GM23338 (cell line): ENCODE measurements around the gene SIRT6. TPM values are rescaled to one million over a fixed set of nuclear protein-coding genes. Genes with fewer than 3 reads are reported as not detected.

Experiments
- ATAC-seq: fragments of 200-7000 bp; cut with Tn5 transposase; 3 replicates; pipeline ENCODE4 v1.9.1; 2020
- DNase-seq: peaks from one replicate; pipeline ENCODE4 v3.0.0-alpha.2; 2015; ENCODE audit warnings: low spot score
- H2AFZ ChIP-seq: fragments of 200-600 bp; sonication (generic); 2 replicates; pipeline ENCODE4 v1.8.0; 2016; ENCODE audit warnings: antibody characterized with exemption, mild to moderate bottlenecking, moderate library complexity
- H3F3A ChIP-seq: fragments of 200-600 bp; sonication (generic); replicated peaks from 2 replicates; pipeline ENCODE4 v1.8.0; 2017; ENCODE audit warnings: antibody characterized with exemption, mixed run types, low read depth
- H3K27ac ChIP-seq: fragments of 200-600 bp; sonication (generic); 2 replicates; pipeline ENCODE4 v1.6.1; 2016; ENCODE audit warnings: low read depth
- H3K27me3 ChIP-seq: fragments of 200-600 bp; sonication (generic); 2 replicates; pipeline ENCODE4 v1.8.0; 2016; ENCODE audit warnings: mild to moderate bottlenecking, mixed run types, moderate library complexity; ENCODE audit not compliant: insufficient read depth
- H3K36me3 ChIP-seq: fragments of 200-600 bp; sonication (generic); 2 replicates; pipeline ENCODE4 v1.8.0; 2016; ENCODE audit warnings: mild to moderate bottlenecking; ENCODE audit not compliant: insufficient read depth
- H3K4me1 ChIP-seq: fragments of 200-600 bp; sonication (generic); 2 replicates; pipeline ENCODE4 v1.8.0; 2016; ENCODE audit warnings: mild to moderate bottlenecking, moderate library complexity; ENCODE audit not compliant: insufficient read depth
- H3K4me2 ChIP-seq: fragments of 200-600 bp; sonication (generic); 2 replicates; pipeline ENCODE4 v1.7.1; 2017; ENCODE audit warnings: mixed run types
- H3K4me3 ChIP-seq: fragments of 200-600 bp; sonication (generic); 2 replicates; pipeline ENCODE4 v1.6.1; 2016; ENCODE audit warnings: mixed run types
- H3K79me2 ChIP-seq: fragments of 200-600 bp; sonication (generic); replicated peaks from 2 replicates; pipeline ENCODE4 v1.8.0; 2017; ENCODE audit warnings: mild to moderate bottlenecking; ENCODE audit not compliant: insufficient read depth
- H3K9me2 ChIP-seq: fragments of 200-600 bp; sonication (generic); 2 replicates; pipeline ENCODE4 v1.8.0; 2017; ENCODE audit not compliant: insufficient read depth
- H4K20me1 ChIP-seq: fragments of 200-600 bp; sonication (generic); replicated peaks from 2 replicates; pipeline ENCODE4 v1.8.0; 2017; ENCODE audit warnings: mild to moderate bottlenecking; ENCODE audit not compliant: insufficient read depth
- H3K27ac Mint-ChIP-seq: 2 replicates; pipeline ENCODE4 v1.8.0; 2020; ENCODE audit warnings: inconsistent platforms, mild to moderate bottlenecking, moderate library complexity, mixed read lengths
- H3K27me3 Mint-ChIP-seq: 3 replicates; pipeline ENCODE4 v1.8.0; 2022; ENCODE audit warnings: low read depth, mild to moderate bottlenecking, moderate library complexity, mixed read lengths, inconsistent platforms; ENCODE audit not compliant: insufficient read depth, poor library complexity
- H3K36me3 Mint-ChIP-seq: 3 replicates; pipeline ENCODE4 v1.8.0; 2021; ENCODE audit warnings: low read depth, mild to moderate bottlenecking, inconsistent platforms, moderate library complexity, mixed read lengths
- H3K4me1 Mint-ChIP-seq: 3 replicates; pipeline ENCODE4 v1.8.0; 2020; ENCODE audit warnings: mild to moderate bottlenecking, inconsistent platforms, mixed read lengths
- H3K4me3 Mint-ChIP-seq: 3 replicates; pipeline ENCODE4 v1.8.0; 2021; ENCODE audit warnings: moderate library complexity, mild to moderate bottlenecking, inconsistent platforms, mixed read lengths
- H3K9me3 Mint-ChIP-seq: 3 replicates; pipeline ENCODE4 v1.8.0; 2020; ENCODE audit warnings: moderate library complexity, mild to moderate bottlenecking, inconsistent platforms, mixed read lengths
- CREB1 ChIP-seq: fragments of 250-450 bp; sonication (Bioruptor Pico); IDR thresholded peaks from 2 replicates; pipeline ENCODE4 v1.5.0; 2020; ENCODE audit warnings: low read depth, mild to moderate bottlenecking, moderate library complexity
- EZH2 ChIP-seq: fragments of 200-600 bp; sonication (generic); IDR thresholded peaks from one replicate; pipeline ENCODE4 v1.8.0; 2017; ENCODE audit warnings: antibody characterized with exemption, mild to moderate bottlenecking, low read depth; ENCODE audit not compliant: unreplicated experiment
- JUNB ChIP-seq: IDR thresholded peaks from one replicate; pipeline ENCODE4 v1.6.1; 2016; ENCODE audit warnings: antibody characterized with exemption; ENCODE audit not compliant: unreplicated experiment
- NANOG ChIP-seq: IDR thresholded peaks from 2 replicates; pipeline ENCODE4 v1.6.1; 2016; ENCODE audit warnings: antibody characterized with exemption, borderline replicate concordance
- POLR2AphosphoS5 ChIP-seq: IDR thresholded peaks from 2 replicates; pipeline ENCODE4 v1.6.1; 2016; ENCODE audit warnings: antibody characterized with exemption, low read depth
- STAT1 ChIP-seq: IDR thresholded peaks from one replicate; pipeline ENCODE4 v1.6.1; 2016; ENCODE audit warnings: antibody characterized with exemption; ENCODE audit not compliant: unreplicated experiment
- ZNF114 ChIP-seq: fragments of 250-450 bp; sonication (Bioruptor Pico); IDR thresholded peaks from 2 replicates; pipeline ENCODE4 v1.5.0; 2020; ENCODE audit warnings: mild to moderate bottlenecking, moderate library complexity
- ZNF331 ChIP-seq: fragments of 250-450 bp; sonication (Bioruptor Pico); IDR thresholded peaks from 2 replicates; pipeline ENCODE4 v1.5.0; 2020; ENCODE audit warnings: low read depth, mild to moderate bottlenecking, moderate library complexity
- ZNF462 ChIP-seq: fragments of 250-450 bp; sonication (Bioruptor Pico); IDR thresholded peaks from 2 replicates; pipeline ENCODE4 v1.5.0; 2020; ENCODE audit warnings: mild to moderate bottlenecking, moderate library complexity
- polyA plus RNA-seq: library from polyadenylated mRNA; unstranded; fragments of >200 nt; fragmentation: Nextera tagmentation; extraction: Ambion mirVana; gene quantifications from 2 replicates; pipeline ENCODE4 v1.2.1, GENCODE V29; 2016
- total RNA-seq: library from RNA; depleted of rRNA; stranded (reverse); fragments of >200 nt; shearing (Covaris generic); gene quantifications from 2 replicates; pipeline ENCODE4 v1.2.3, GENCODE V29; 2014
- TF ChIP-seq, protein P1 (sequence below), 2 experiments: fragments of 200-600 bp in 1 of 2; sonication (generic) in 1 of 2; conservative IDR thresholded peaks; 2 replicates each; pipeline versions ENCODE4 v1.5.1 to v1.6.1; 2016 to 2017; ENCODE audit warnings: antibody characterized with exemption in 2 of 2, low read depth in 2 of 2, mild to moderate bottlenecking in 2 of 2, moderate library complexity in 1 of 2
- TF ChIP-seq, protein P2 (sequence below): IDR thresholded peaks from 2 replicates; pipeline ENCODE4 v1.6.1; 2016; ENCODE audit warnings: antibody characterized with exemption
- TF ChIP-seq, protein P3 (sequence below): IDR thresholded peaks from one replicate; pipeline ENCODE4 v1.6.1; 2018; ENCODE audit warnings: antibody characterized with exemption; ENCODE audit not compliant: unreplicated experiment

SIRT6 gene
- total and polyA plus RNA-seq, 2 experiments from 2014 or later, result 18.9 to 26.7 TPM

GRCh38 chr19:4178990-4179389 lies 3.4 kb downstream of the SIRT6 start:
- no peaks in the 10 kb centered on the region; the same call in 1 of the 2 replicates for H3K79me2 ChIP-seq
- peaks cover 7% of the 10 kb centered on the region; the same call in 1 of the 2 replicates for H3K4me1 ChIP-seq
- ATAC-seq, result no peak
- no peaks in the 10 kb centered on the region for H3K36me3 ChIP-seq
- Mint-ChIP-seq H3K4me1 (no peaks in the 10 kb centered on the region; the same call in 2 of the 3 replicates), H3K9me3 (no peaks in the 10 kb centered on the region), H3K27ac (no peak overlapping the region), H3K36me3 (peaks cover 5% of the 10 kb centered on the region; the same call in 2 of the 3 replicates), H3K4me3 (no peak overlapping the region), H3K27me3 (peaks cover 19% of the 10 kb centered on the region)
- H3K4me3 ChIP-seq, result no peak overlapping the region
- H3K4me2 ChIP-seq, result no peak overlapping the region
- no peak overlapping the region for H3K27ac ChIP-seq
- no peak for DNase-seq
- H4K20me1 ChIP-seq, result no peaks in the 10 kb centered on the region; the same call in 1 of the 2 replicates
- H3K9me2 ChIP-seq, result no peaks in the 10 kb centered on the region
- no peaks in the 10 kb centered on the region for H3F3A ChIP-seq
- no peaks in the 10 kb centered on the region for H3K27me3 ChIP-seq
- TF ChIP-seq, protein P1, sequence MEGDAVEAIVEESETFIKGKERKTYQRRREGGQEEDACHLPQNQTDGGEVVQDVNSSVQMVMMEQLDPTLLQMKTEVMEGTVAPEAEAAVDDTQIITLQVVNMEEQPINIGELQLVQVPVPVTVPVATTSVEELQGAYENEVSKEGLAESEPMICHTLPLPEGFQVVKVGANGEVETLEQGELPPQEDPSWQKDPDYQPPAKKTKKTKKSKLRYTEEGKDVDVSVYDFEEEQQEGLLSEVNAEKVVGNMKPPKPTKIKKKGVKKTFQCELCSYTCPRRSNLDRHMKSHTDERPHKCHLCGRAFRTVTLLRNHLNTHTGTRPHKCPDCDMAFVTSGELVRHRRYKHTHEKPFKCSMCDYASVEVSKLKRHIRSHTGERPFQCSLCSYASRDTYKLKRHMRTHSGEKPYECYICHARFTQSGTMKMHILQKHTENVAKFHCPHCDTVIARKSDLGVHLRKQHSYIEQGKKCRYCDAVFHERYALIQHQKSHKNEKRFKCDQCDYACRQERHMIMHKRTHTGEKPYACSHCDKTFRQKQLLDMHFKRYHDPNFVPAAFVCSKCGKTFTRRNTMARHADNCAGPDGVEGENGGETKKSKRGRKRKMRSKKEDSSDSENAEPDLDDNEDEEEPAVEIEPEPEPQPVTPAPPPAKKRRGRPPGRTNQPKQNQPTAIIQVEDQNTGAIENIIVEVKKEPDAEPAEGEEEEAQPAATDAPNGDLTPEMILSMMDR (conservative IDR thresholded peaks at IDR 0.05; ENCODE audit: low read depth in 2 of 2), result no peak
- no peak for TF ChIP-seq ZNF114 (CRISPR knock-in tag)
- TF ChIP-seq EZH2, result no peak
- TF ChIP-seq, protein P2, sequence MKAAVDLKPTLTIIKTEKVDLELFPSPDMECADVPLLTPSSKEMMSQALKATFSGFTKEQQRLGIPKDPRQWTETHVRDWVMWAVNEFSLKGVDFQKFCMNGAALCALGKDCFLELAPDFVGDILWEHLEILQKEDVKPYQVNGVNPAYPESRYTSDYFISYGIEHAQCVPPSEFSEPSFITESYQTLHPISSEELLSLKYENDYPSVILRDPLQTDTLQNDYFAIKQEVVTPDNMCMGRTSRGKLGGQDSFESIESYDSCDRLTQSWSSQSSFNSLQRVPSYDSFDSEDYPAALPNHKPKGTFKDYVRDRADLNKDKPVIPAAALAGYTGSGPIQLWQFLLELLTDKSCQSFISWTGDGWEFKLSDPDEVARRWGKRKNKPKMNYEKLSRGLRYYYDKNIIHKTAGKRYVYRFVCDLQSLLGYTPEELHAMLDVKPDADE, result no peak
- TF ChIP-seq ZNF462 (CRISPR knock-in tag), result no peak
- TF ChIP-seq, protein P3, sequence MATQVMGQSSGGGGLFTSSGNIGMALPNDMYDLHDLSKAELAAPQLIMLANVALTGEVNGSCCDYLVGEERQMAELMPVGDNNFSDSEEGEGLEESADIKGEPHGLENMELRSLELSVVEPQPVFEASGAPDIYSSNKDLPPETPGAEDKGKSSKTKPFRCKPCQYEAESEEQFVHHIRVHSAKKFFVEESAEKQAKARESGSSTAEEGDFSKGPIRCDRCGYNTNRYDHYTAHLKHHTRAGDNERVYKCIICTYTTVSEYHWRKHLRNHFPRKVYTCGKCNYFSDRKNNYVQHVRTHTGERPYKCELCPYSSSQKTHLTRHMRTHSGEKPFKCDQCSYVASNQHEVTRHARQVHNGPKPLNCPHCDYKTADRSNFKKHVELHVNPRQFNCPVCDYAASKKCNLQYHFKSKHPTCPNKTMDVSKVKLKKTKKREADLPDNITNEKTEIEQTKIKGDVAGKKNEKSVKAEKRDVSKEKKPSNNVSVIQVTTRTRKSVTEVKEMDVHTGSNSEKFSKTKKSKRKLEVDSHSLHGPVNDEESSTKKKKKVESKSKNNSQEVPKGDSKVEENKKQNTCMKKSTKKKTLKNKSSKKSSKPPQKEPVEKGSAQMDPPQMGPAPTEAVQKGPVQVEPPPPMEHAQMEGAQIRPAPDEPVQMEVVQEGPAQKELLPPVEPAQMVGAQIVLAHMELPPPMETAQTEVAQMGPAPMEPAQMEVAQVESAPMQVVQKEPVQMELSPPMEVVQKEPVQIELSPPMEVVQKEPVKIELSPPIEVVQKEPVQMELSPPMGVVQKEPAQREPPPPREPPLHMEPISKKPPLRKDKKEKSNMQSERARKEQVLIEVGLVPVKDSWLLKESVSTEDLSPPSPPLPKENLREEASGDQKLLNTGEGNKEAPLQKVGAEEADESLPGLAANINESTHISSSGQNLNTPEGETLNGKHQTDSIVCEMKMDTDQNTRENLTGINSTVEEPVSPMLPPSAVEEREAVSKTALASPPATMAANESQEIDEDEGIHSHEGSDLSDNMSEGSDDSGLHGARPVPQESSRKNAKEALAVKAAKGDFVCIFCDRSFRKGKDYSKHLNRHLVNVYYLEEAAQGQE, result no peak
- no peak for TF ChIP-seq CREB1 (CRISPR knock-in tag)
- TF ChIP-seq POLR2AphosphoS5, result no peak
- TF ChIP-seq NANOG, result no peak
- TF ChIP-seq JUNB, result no peak
- no peak for TF ChIP-seq STAT1
- no peak for TF ChIP-seq ZNF331 (CRISPR knock-in tag)
- H2AFZ ChIP-seq, result no peak overlapping the region
